Stimulated activated naive CD4-positive, alpha-beta T cell treated with Interleukin-2 at 50 U/mL for 16 hours (primary cell): ENCODE results near the gene HPCAL1.

Source experiments
- DNase-seq: peaks from one replicate; lab custom pipeline; 2025; lab: John Stamatoyannopoulos, UW

HPCAL1 gene

GRCh38 chr2:10389573-10389972 is 86.9 kb downstream of the HPCAL1 start:
- no peak for DNase-seq

- DNase-seq, result no peak
Observed at GRCh38 chr2:10390369-10390801, 87.7 kb downstream of the HPCAL1 start.

DNA sequence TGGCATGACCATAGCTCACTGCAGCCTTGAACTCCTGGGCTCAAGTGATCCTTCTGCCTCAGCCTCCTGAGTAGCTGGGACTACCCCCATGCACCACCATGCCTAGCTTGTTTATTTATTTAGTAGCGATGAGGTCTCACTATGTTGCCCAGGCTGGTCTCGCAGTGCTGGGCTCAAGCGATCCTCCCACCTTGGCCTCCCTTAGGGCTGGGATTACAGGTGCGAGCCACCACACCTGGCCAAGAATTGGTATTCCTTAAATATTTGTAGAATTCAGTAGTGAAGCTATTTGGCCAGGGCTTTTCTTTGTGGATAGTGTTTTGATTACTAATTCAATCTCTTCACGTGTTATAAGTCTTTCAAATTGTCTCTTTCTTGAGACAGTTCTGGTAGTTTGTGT is 89.4 kb downstream of the HPCAL1 start:
- DNase-seq, result no peak

DNA sequence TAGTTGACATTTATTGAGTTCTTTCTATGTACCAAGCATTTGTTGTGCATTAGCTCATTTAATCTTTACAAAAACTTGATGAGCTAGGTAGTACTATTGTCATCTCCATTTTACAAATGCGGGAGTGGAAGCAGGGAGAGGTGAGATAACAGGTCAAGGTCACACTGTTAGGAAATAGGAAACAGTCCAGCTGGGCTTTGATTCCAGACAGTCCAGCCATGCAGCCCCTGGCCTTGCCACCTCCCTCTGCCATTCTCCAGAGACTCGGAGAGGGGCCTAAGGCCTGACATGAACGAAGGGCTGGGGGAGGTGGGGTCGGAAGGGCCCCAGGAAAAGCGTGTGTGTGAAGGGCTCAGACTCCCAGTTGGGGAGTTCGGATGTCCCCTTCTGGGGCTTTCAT is 89.8 kb downstream of the HPCAL1 start:
- no peak for DNase-seq

DNA sequence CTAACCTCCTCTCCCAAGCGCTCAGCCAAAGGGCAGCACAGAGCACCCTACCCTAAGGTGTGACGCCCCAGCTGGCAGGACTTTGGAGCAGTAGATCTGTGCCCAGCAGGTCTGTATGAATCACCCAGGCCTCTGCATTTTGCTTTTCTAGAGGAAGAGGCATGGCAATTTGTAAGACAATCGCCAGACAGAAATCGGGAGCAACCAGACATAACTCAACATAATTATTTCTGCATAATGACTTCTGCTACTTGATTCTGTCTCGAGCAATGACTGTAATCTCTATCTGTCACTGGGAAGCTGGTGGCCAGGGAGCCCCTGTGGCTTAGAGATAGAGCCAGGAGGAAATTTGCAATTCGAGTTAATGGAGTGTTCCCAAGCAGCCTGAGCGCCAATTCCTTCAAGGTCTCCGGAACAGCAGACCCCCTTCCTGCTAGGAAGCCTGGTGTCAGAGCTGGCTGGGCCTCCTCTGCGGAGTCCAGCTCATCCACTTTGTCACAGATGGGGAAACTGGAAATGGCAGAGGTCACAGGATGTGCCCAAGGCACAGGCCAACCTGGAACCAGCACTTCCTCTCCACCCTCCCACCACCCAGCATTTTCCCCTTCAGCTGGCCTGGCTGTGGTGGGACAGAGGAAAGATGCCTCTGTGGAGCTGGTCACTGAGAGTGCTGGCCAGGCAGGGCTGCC is 90.4 kb downstream of the HPCAL1 start:
- DNase-seq, result no peak

- no peak for DNase-seq
Observed at GRCh38 chr2:10393640-10393982, 90.9 kb downstream of the HPCAL1 start.

GRCh38 chr2:10395893-10396292 is 93.2 kb downstream of the HPCAL1 start:
- no peak for DNase-seq

- no peak for DNase-seq
Observed at GRCh38 chr2:10396464-10396863, 93.8 kb downstream of the HPCAL1 start.

DNA sequence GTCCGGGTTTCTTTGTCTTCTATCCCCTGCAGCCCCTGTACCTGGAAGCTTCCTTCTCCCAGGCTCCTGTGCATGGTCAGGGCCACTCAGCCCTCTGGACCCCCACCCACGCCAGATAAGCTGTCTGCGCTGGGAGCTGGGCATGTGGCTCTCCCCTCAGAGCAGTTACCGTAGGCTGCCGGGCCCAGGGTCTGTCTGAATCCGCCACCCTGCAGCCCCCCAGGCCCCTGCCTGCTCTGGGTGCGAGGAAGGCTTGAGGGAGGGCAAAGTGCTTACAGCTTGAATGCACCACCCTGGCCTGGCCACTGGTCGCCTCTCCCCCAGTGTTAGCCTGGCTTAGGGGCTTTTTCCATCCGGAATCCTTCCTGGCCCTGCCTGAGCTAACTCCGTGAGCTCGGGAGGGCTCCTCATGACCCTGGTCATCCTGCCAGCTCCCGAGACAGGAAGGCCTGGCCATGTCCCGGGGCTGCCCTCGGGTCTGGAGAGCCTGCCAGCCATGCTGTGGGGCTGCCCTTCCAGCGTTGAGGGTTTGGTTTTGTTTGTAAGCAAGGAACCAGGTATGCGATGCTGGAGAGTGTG is 94.7 kb downstream of the HPCAL1 start:
- no peak for DNase-seq

- no peak for DNase-seq
Observed at GRCh38 chr2:10397878-10398277, 95.2 kb downstream of the HPCAL1 start.

- no peak for DNase-seq
Observed at GRCh38 chr2:10398496-10398895, 95.8 kb downstream of the HPCAL1 start.

- no peak for DNase-seq
Observed at GRCh38 chr2:10399358-10399757, 96.7 kb downstream of the HPCAL1 start.

DNA sequence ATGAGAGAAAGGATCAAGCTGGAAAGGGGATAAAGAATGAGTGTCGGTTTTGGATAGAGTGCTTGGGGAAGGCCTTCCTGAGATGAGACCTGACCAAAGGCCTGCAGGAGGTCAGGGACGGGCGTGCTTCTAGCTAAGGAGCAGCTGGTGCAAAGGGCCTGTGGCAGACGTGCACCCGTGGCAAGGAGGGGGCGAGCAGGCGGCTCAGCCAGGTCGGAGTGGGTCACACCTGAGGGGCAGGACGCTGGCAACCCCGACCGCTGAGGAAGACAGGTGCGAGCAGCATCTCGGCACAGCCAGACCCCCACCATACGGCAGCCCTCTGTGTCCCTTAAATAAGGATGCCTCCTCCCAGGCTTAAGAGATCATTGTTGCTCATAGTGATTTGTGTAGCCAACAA is 97.3 kb downstream of the HPCAL1 start:
- DNase-seq, result no peak

DNA sequence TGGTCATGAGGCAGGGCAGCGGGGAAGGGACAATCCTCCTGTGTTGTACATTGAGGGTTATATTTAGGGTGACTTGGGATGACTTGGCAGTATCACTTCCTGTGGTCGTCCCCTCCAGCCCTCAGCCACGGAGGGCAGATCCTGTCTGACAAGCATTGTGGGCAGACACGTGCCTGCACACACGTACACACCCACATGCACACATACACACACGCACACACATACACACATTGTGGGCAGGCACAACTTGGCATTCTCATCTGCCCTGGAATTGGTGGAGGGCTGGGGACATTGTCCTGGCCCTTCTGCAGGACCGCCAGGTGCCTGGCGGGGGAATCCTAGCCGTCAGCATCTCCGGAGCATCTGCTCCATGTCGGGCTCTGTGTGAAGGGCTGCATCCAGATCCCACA is 97.9 kb downstream of the HPCAL1 start:
- no peak for DNase-seq

DNA sequence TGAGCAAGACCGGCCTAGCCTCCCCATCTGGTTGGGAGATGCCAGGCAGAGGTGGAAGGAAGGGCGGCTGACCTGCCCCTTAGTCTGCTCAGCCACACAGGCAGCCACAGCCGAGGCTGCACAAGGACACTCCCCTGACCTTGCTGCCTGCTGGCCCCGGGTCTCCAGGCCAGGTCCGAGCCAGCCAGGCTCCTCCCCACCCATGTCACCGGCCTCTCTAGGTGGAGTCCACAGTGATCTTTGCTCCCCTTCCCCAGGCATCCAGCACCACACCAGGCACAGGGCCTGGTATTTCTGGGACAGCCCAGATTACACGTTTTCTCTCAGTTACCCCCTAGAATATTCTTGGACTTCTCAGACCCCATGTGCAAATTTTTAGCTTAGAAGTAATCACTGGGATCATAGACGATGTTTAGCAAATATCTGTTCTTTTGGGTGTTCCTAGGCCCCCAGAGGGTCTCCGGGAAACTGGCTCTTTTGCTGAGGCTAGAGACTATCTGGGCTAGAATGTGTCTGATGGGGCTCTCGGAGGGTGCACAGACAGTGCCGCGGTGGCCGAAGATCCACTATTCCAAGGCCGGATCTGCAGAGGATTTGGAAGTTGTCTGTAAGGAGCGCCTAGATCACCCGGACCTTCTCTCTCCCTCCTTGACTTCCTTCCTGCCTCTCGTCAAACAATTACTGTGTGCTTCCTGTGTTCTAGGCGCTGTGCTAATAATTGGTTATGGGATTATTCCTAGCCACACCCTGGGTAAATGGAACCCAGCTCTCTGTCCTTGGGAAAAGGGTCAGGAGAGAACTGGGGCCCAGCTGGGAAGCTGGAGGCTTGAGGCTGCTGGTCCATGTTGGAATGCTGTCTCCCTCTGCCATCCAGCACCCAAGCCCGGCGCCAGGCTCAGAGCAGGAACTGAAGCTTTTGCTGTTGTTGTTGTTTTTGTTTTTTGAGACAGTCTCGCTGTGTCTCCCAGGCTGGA is 98.6 kb downstream of the HPCAL1 start:
- no peak for DNase-seq

- DNase-seq, result no peak
Observed at GRCh38 chr2:10402062-10402585, 99.4 kb downstream of the HPCAL1 start.

GRCh38 chr2:10402653-10403215 is 100.0 kb downstream of the HPCAL1 start:
- no peak for DNase-seq

DNA sequence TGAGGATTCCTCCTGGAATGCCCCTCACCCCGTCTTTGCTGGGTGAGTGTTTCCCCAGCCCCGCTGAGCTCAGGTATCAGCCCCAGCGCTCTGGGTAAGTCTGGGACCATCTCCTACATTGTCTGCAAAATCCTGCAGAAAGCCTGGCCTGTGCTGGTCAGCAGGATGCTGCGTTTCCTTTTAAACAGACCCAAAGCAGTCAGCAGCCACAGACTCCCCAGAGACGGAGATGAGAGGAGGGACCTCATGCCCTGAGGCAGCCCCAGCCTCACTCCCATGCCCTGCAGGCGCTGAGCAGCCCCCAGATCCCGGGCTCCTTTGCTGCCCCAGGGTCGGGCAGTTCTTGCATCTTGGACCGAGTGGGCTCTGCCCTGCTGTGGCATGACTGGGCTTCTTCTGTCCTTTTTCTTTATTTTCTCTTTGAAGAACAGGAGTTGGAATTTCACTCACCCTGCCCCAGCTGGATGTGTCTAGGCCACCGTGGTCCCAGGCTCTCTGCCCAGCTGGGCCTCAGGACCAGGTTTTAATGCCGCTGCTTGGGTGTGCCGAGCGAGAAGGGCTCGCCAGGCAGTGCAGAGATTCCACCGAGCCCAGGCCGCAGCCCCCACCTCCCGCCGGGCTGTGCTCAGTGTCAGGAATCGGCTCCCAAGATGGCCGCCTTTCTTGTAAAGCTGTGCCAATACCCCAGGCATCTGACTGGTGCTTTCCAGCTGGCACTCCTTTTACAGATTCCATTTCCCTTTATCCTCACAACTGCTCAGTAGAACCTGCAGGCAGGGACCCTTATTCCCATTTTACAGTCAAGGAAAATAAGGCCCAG is 101.8 kb downstream of the HPCAL1 start:
- DNase-seq, result no peak

- no peak for DNase-seq
Observed at GRCh38 chr2:10405448-10405847, 102.7 kb downstream of the HPCAL1 start.

DNA sequence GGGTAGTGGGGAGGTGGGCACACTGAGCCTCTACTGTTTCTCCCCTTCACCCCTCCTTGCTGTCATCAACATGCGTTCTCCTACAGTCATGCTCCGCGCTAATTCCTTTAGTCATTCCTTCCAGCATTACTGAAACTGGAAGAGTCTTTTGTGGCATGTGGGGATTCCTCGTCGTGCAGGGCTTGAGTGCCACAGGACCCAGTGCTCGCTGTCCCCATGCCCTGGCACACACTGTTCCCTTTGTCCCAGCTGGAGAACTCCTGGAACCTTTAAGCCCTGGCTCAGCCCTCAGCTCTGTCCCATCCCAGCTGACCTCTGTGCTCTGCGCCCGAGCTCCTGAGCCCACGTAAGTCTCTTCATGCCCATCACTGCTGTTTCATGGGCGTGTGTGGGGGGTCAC is 103.3 kb downstream of the HPCAL1 start:
- DNase-seq, result no peak

DNA sequence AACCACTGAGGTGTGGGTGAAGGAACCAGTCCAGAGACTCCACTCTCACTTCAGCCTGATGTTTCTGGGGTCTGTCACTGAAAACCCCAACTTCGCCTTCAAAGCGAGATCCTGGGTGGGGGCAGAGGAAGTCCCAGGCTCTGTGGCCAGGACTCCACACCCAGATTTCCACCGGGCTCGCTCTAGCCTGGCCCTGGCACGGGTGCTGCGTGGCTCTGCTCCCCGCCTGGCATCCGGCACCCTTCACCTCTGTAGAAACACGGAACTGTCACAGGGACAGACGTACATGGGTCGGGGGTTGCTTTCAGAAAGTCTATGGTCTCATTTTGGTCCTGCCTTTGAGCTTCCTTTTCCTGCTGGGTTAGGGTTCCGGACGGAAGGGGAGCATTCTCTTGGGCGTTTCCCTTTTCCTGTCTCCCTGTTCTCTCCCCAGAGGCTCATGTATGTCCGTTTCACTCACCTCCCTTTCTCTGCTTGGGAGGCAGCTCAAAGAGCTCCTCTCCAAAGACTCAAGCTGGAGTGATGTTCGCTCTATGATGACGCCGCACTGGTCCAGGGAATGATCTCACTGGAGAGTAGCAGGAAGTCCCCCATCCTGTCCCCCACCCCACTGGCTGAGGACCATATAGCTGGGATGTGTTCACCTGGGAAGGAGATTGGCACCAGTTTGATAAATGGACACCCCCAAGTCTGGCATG is 103.9 kb downstream of the HPCAL1 start:
- DNase-seq, result no peak
